Renal pelvis (tissue), 12 donors: Measurements from ENCODE around the gene ATRX. TPM values are rescaled to one million over a fixed set of nuclear protein-coding genes. Genes with fewer than 3 reads are reported as not detected.
"Not testable (repeated sequence)": the region's sequence is repeated elsewhere in the genome, so short reads cannot be mapped to it uniquely, and the experiment has no call there.

Source experiments
- DNase-seq: peaks from one replicate; pipeline ENCODE4 v3.0.0-alpha.2; 2013
- long read RNA-seq, 16 experiments: transcript quantifications; one replicate each; lab custom pipeline, GENCODE V29; 2026
- polyA plus RNA-seq, 3 donors: library from polyadenylated mRNA; unstranded; fragments of 120-200 nt; gene quantifications; one replicate each; pipeline ENCODE4 v1.2.1, GENCODE V29; 2013; ENCODE audit not compliant: insufficient read length in 3 of 3

The ATRX gene
- polyA plus RNA-seq: 10 to 100 TPM; 72.8 to 96.6 (median 77.7) TPM
- long read RNA-seq, donor 1, partial matches to known transcripts: 24 of 26 reads
- long read RNA-seq, donor 1, other reads (novel, unspliced or antisense): 0 of 26 reads
- long read RNA-seq, donor 2, transcript ATRX-207 (2 exons, 2,967 nt): major isoform, 7 of 41 reads
- long read RNA-seq, donor 2, partial matches to known transcripts: 32 of 41 reads
- long read RNA-seq, donor 2, other reads (novel, unspliced or antisense): 0 of 41 reads
- long read RNA-seq, donor 3, partial matches to known transcripts: 11 of 17 reads
- long read RNA-seq, donor 3, other reads (novel, unspliced or antisense): 0 of 17 reads
- long read RNA-seq, donor 4, partial matches to known transcripts: 35 of 36 reads
- long read RNA-seq, donor 4, other reads (novel, unspliced or antisense): 0 of 36 reads
- long read RNA-seq, donor 5, transcript ATRX-207 (2 exons, 2,967 nt): major isoform, 6 of 12 reads
- long read RNA-seq, donor 5, partial matches to known transcripts: 5 of 12 reads
- long read RNA-seq, donor 5, other reads (novel, unspliced or antisense): 0 of 12 reads
- long read RNA-seq, donor 6, transcript ATRX-207 (2 exons, 2,967 nt): major isoform, 5 of 80 reads
- long read RNA-seq, donor 6, partial matches to known transcripts: 74 of 80 reads
- long read RNA-seq, donor 6, other reads (novel, unspliced or antisense): 0 of 80 reads
- long read RNA-seq, donor 7, transcript ATRX-207 (2 exons, 2,967 nt): major isoform, 5 of 6 reads
- long read RNA-seq, donor 7, partial matches to known transcripts: 0 of 6 reads
- long read RNA-seq, donor 7, other reads (novel, unspliced or antisense): 0 of 6 reads
- long read RNA-seq, donor 8, partial matches to known transcripts: 37 of 38 reads
- long read RNA-seq, donor 8, other reads (novel, unspliced or antisense): 0 of 38 reads
- long read RNA-seq, donor 9, transcript ATRX-207 (2 exons, 2,967 nt): major isoform, 8 of 70 reads
- long read RNA-seq, donor 9, partial matches to known transcripts: 61 of 70 reads
- long read RNA-seq, donor 9, other reads (novel, unspliced or antisense): 0 of 70 reads
- long read RNA-seq, donor 10, partial matches to known transcripts: 41 of 48 reads
- long read RNA-seq, donor 10, other reads (novel, unspliced or antisense): 0 of 48 reads
- long read RNA-seq, donor 11, partial matches to known transcripts: 27 of 31 reads
- long read RNA-seq, donor 11, other reads (novel, unspliced or antisense): 0 of 31 reads
- long read RNA-seq, donor 12, transcript ATRX-207 (2 exons, 2,967 nt): major isoform, 11 of 114 reads
- long read RNA-seq, donor 12, partial matches to known transcripts: 98 of 114 reads
- long read RNA-seq, donor 12, other reads (novel, unspliced or antisense): 0 of 114 reads
- long read RNA-seq, donor 13, transcript ATRX-207 (2 exons, 2,967 nt): major isoform, 8 of 56 reads
- long read RNA-seq, donor 13, partial matches to known transcripts: 45 of 56 reads
- long read RNA-seq, donor 13, other reads (novel, unspliced or antisense): 0 of 56 reads
- long read RNA-seq, donor 14, transcript ATRX-207 (2 exons, 2,967 nt): major isoform, 7 of 116 reads
- long read RNA-seq, donor 14, partial matches to known transcripts: 105 of 116 reads
- long read RNA-seq, donor 14, other reads (novel, unspliced or antisense): 0 of 116 reads
- long read RNA-seq, donor 15, transcript ATRX-207 (2 exons, 2,967 nt): major isoform, 9 of 58 reads
- long read RNA-seq, donor 15, partial matches to known transcripts: 48 of 58 reads
- long read RNA-seq, donor 15, other reads (novel, unspliced or antisense): 0 of 58 reads
- long read RNA-seq, donor 16, transcript ATRX-207 (2 exons, 2,967 nt): major isoform, 7 of 38 reads
- long read RNA-seq, donor 16, partial matches to known transcripts: 29 of 38 reads
- long read RNA-seq, donor 16, other reads (novel, unspliced or antisense): 0 of 38 reads

- peak; percentile 81 for DNase-seq
These were observed at the start of gene ATRX for GRCh38 chrX:77785486-77786364. TSS of gene ATRX (minus strand) at chrX:77786216. CDS start at chrX:77786001, 215 bp downstream.

DNA sequence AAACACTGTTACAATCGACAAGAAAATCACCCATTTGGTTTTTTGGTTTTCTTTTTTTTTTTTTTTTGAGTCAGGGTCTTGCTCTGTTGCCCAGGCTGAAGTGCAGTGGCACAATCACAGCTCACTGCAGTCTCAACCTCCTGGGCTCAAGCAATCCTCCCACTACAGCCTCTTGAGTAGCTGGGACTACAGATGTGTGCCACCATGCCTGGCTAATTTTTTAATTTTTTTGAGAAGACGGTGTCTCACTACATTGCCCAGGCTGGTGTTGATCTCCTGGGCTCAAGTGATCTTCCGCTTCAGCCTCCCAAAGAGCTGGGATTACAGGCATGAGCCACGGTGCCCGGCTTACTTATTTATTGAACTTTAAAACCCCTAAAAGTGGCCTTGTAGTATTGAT, 45.5 kb upstream of the ATRX start:
- not testable (repeated sequence) for DNase-seq

GRCh38 chrX:77821989-77822388, 36.0 kb upstream of the ATRX start:
- DNase-seq: not testable (repeated sequence)

GRCh38 chrX:77820091-77820727, 34.2 kb upstream of the ATRX start:
- no peak for DNase-seq

DNA sequence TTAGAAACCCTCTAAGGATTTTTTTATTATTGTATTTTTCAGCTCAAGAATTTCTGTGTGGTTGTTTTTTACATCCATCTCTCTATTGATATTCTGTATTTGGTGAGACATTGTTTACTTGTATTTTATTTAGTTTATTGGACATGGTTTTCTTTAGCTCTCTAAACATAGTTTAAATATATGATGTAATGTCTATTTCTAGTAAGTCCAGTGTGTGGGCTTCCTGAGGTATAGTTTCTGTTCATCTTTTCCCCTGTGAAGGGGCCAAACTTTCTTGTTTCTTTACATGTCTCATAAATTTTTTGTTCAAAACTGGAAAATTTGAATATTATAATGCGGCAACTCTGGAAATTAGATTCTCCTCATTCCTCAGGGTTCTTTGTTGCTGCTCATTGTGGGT, 28.2 kb upstream of the ATRX start:
- DNase-seq: no peak

- no peak for DNase-seq
These were observed 16.2 kb upstream of the ATRX start for GRCh38 chrX:77802201-77802600.

- no peak for DNase-seq
These were observed 9.1 kb upstream of the ATRX start for GRCh38 chrX:77795124-77795523.

- DNase-seq: no peak
These were observed 7.9 kb upstream of the ATRX start for GRCh38 chrX:77793946-77794345.

DNA sequence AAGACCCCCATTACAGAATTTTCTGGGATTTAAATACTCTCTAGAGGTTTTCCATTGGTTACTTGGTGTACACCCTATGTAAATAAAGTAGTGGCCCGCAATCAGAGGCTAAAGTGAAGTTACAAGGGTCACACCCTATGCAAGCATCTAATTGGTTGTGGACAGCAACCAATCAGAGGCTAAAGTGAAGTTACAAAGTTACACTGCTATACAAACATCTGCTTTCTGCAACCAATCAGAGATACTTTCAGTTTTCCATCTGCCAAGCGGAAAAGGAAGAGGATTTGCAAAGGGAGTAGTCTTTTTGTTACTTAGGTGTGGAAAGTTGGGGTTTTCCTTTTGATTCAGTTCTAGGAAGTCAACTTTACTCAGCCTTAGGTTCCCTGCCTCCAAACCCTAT, 2.0 kb upstream of the ATRX start:
- DNase-seq: no peak

DNA sequence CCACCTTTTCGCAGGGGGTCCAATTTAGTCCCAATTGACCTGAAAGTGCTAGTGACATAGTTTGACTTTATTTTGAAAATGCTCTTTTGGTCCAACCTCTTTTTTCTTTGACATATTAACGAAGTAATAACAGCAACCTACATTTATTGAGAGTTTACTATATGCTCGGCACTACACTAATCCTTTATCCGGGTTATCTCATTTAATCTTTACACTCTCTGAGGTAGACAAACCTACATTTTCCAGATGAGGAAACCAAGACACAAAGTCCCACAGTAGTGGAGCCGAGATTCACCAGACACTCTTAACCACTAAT, 307 bp upstream of the ATRX start:
- no peak for DNase-seq

DNA sequence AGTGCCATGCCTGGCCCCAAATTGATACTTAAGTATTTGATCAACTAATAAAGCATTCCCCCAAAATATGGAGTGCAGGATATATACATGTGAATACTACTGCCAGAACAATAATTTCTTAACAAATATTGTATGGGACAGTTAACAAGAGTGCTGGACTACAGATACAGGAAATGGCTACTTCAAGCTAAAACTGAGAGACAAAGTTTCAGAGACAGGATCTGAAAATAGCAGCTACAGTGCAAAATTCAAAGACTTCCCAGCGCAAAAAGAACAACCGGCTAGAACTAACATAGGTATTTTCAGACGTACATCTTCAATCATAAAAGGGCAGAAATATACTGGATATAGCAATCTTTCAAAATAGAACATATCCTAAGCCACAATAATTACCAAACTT, 6.3 kb downstream of the ATRX start:
- no peak for DNase-seq

- DNase-seq: no peak
These were observed 9.4 kb downstream of the ATRX start for GRCh38 chrX:77776659-77777058.

- DNase-seq: no peak
These were observed 14.4 kb downstream of the ATRX start for GRCh38 chrX:77771601-77772000.

GRCh38 chrX:77768787-77769186, 17.2 kb downstream of the ATRX start:
- DNase-seq: no peak

DNA sequence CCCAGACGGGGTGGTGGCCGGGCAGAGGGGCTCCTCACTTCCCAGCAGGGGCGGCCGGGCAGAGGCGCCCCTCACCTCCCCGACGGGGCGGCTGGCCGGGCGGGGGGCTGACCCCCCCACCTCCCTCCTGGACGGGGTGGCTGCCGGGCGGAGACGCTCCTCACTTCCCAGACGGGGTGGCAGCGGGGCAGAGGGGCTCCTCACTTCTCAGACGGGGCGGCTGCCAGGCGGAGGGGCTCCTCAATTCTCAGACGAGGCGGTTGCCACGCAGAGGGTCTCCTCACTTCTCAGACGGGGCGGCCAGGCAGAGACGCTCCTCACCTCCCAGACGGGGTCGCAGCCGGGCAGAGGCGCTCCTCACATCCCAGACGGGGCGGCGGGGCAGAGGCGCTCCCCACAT, 19.8 kb downstream of the ATRX start:
- not testable (repeated sequence) for DNase-seq

- DNase-seq: no peak
These were observed 30.5 kb downstream of the ATRX start for GRCh38 chrX:77755561-77755960.

DNA sequence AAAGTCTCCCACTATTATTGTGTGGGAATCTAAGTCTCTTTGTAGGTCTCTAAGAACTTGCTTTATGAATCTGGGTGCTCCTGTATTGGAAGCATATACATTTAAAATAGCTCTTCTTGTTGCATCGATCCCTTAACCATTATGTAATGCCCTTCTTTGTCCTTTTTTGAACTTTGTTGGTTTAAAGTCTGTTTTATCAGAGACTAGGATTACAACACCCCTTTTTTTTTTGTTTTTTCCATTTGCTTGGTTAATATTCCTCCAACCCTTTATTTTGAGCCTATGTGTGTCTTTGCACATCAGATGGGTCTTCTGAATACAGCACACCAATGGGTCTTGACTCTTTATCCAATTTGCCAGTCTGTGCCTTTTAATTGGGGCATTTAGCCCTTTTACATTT, 32.1 kb downstream of the ATRX start:
- not testable (repeated sequence) for DNase-seq

GRCh38 chrX:77749695-77750094, 36.3 kb downstream of the ATRX start:
- no peak for DNase-seq

DNA sequence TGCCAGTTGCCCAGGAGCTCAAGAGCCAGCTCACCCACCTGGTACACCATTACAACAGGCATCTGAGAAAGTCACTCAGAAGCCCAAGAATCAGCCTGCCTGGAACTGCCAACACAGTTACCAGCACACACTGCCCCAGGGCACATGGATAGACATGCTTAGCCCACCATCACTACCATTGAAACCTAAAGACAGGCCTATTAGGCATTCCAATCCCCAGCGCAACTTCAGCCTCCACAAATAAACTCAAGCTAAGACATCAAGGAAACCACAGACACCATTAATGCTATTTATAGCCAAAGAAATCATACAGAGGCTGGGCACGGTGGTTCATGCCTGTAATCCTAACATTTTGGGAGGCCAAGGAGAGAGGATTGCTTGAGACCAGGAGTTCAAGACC, 42.3 kb downstream of the ATRX start:
- no peak for DNase-seq
